ENCODE data around the gene TRPC6. TPM values are rescaled to one million over a fixed set of nuclear protein-coding genes. Genes with fewer than 3 reads are reported as not detected.

The TRPC6 gene
- total RNA-seq, 4 donors from 2014 or later: 3.9 to 7.3 (median 6.0) TPM

DNA sequence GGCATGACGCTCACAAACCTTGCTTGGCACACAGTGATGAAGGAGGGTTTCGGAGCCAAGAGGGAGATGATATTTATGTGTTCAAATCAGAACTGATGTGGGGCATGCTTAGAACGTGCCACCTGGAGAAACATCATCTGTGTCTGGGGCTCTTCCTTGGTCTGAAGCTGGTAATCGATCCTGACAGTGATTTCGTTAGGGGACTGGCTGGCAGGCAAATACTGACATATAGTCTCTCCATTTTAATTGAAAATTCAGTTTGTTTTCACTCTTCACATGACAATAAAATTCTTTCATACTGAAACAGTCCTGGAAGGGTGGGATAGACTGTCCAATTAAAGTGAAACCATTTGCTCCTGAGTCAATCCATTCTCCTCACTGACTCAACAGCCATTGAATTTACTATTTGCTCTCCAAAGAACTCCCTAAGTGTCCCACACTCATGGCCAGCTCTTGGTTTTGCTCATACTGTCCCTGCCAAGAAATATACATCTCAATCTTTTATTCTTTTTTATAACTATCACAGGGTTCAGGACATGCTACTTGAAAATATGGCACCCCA lies 134.8 kb downstream of the TRPC6 start:
- WGBS, 2 donors: 73 to 84% methylated on average over 5 of the region's 5 CpGs
- TF ChIP-seq POLR2A (IDR thresholded peaks at IDR 0.05) (no peak), CTCF (IDR thresholded peaks at IDR 0.05) (no peak)
- H3K4me3 ChIP-seq (ENCODE audit: low read depth, poor library complexity, severe bottlenecking): no peak overlapping the region
- DNase-seq (ENCODE audit: low spot score in 2 of 2): no peak
- intact Hi-C loops (cut with DNase I; ENCODE audit: low total_unique reads): no loop called here

- TF ChIP-seq CTCF (IDR thresholded peaks at IDR 0.05) (no peak), POLR2A (IDR thresholded peaks at IDR 0.05) (no peak)
- DNase-seq (ENCODE audit: low spot score in 2 of 2): no peak
- no peak overlapping the region for H3K4me3 ChIP-seq (ENCODE audit: low read depth, poor library complexity, severe bottlenecking)
- intact Hi-C loops (cut with DNase I; ENCODE audit: low total_unique reads): no loop called here
These were observed 137.1 kb downstream of the TRPC6 start for GRCh38 chr11:101446726-101447125.

DNA sequence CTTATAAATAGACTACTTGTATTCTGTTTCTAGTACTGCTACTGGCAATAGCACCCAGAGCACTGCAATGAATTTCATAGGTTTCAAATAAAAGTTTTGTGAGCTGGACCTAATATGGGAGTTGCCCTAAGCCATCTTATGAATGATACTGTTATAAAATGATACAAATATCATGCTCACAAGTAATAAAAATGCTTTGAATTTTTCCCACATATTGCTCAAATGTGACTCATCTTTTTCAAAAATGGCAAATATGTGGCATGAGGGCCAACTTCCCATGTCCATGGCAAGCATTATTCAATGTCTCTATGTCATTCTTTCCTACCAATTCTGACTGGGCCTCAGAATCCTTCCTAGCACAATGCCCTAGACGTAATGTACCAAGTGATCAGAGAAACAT lies 137.6 kb downstream of the TRPC6 start:
- no peak overlapping the region for H3K4me3 ChIP-seq (ENCODE audit: low read depth, poor library complexity, severe bottlenecking)
- 59 to 64% methylated on average over 1 of the region's 1 CpG for WGBS, 2 donors
- DNase-seq (ENCODE audit: low spot score in 2 of 2): no peak
- intact Hi-C loops (cut with DNase I; ENCODE audit: low total_unique reads): no loop called here
- TF ChIP-seq CTCF (IDR thresholded peaks at IDR 0.05): no peak
- TF ChIP-seq POLR2A (IDR thresholded peaks at IDR 0.05): no peak

DNA sequence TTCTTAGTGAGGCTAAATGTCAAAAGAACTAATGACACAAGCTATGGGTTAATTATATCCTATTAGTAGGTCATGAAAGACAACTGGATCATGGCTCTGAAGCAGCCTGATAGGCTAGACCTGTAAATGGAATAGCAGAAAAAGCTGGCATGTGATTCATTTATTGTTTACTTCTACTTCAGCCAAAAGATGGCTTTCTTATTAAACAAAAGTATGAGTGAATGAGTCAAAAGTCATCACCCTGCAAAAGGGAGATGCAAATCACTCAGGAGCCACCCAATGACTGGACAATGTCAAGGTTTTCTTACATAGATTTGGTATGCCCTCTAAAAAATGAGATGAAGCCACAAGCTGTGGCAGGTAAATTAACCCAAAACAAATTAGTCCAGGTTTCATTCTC lies 138.0 kb downstream of the TRPC6 start:
- intact Hi-C loops (cut with DNase I; ENCODE audit: low total_unique reads): no loop called here
- TF ChIP-seq CTCF (IDR thresholded peaks at IDR 0.05) (no peak), POLR2A (IDR thresholded peaks at IDR 0.05) (no peak)
- no peak for DNase-seq (ENCODE audit: low spot score in 2 of 2)
- no peak overlapping the region for H3K4me3 ChIP-seq (ENCODE audit: low read depth, poor library complexity, severe bottlenecking)

DNA sequence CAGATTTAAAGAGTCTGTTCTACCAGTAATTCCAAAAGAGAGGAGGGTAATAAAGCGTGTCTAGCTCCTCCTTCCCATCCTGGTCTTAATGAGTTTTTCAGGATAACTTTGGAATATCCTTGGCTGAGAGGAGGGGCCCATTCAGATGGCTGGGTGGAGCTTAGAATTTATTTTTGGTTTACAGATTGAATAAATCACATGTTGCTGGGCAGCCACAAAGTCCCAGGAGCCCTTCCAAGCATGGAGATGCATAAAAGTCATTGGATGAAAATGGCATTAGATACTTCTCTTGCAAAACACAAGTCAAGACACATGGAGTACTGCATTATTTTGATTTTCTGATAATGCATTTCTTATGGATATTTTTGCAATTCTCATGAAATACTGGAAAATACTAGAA lies 139.0 kb downstream of the TRPC6 start:
- DNase-seq (ENCODE audit: low spot score in 2 of 2): no peak
- WGBS, 2 donors: 11 to 16% methylated on average over 1 of the region's 1 CpG
- intact Hi-C loops (cut with DNase I; ENCODE audit: low total_unique reads): no loop called here
- TF ChIP-seq CTCF (IDR thresholded peaks at IDR 0.05): no peak
- no peak overlapping the region for H3K4me3 ChIP-seq (ENCODE audit: low read depth, poor library complexity, severe bottlenecking)

DNA sequence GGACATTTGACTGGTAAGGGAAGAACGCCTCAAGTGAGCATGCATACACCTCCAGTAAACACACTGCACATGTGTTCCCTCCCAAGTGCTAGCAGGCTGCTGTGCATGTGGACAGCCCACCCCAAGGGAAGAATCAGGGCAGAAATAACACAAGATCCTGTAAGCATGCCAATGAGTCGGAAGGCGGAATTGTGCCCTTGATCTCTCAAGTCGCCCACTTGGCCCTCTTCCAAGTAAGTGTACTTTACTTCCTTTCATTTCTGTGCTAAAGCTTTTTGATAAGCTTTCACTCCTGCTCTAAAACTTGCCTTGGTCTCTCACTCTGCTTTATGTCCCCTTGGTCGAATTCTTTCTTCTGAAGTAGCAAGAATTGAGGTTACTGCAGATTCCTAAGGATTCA lies 139.6 kb downstream of the TRPC6 start:
- intact Hi-C loops (cut with DNase I; ENCODE audit: low total_unique reads): no loop called here
- no peak for DNase-seq (ENCODE audit: low spot score in 2 of 2)
- 16 to 19% methylated on average over 5 of the region's 5 CpGs for WGBS, 2 donors
- TF ChIP-seq CTCF (IDR thresholded peaks at IDR 0.05): no peak
- TF ChIP-seq POLR2A (IDR thresholded peaks at IDR 0.05): no peak
- H3K4me3 ChIP-seq (ENCODE audit: low read depth, poor library complexity, severe bottlenecking): no peak overlapping the region

Data from lower leg skin (tissue), 4 donors.